ENCODE results near the gene KITLG.

- no peak for TF ChIP-seq CTCF (IDR thresholded peaks at IDR 0.05 in 2 of 3, conservative IDR thresholded peaks at IDR 0.05 in 1 of 3; ENCODE audit: borderline replicate concordance in 1 of 3, insufficient read depth in 1 of 3, low read depth in 2 of 3, low read length in 2 of 3)
- no peak for TF ChIP-seq POLR2A (IDR thresholded peaks at IDR 0.05; ENCODE audit: borderline replicate concordance, extremely low read depth, insufficient read depth, insufficient read length)
- TF ChIP-seq EZH2 (IDR thresholded peaks at IDR 0.05), result no peak
- no peak for TF ChIP-seq FOSL1 (IDR thresholded peaks at IDR 0.05; ENCODE audit: low read depth)
- no peak for TF ChIP-seq POLR2AphosphoS5 (IDR thresholded peaks at IDR 0.05; ENCODE audit: low read depth, low read length)
- TF ChIP-seq REST (IDR thresholded peaks at IDR 0.05; ENCODE audit: low read depth), result no peak
Observed at GRCh38 chr12:88529531-88530488, 50.5 kb downstream of the KITLG start.

Data from HCT116 (cell line).